ENCODE results near the gene C1orf174. TPM values are rescaled to one million over a fixed set of nuclear protein-coding genes. Genes with fewer than 3 reads are reported as not detected.
A peak's percentile ranks its signal among the peaks of the same experiment; 100 is the strongest.

The C1orf174 gene
- polyA plus RNA-seq (24.3 and 28.2 TPM in 2 replicates), polyA minus RNA-seq (24.1 and 24.8 TPM in 2 replicates)

GRCh38 chr1:3900150-3900968 is at the start of gene C1orf174:
C1orf174 (minus strand) TSS chr1:3900272; CDS start chr1:3900186, 86 bp downstream.
- no peaks in the 10 kb centered on the region for H3K9me3 ChIP-seq (ENCODE audit: low read length)
- peak within 1 kb of the TSS; percentile 93 for H3K27ac ChIP-seq (ENCODE audit: low read length)
- no peaks in the 10 kb centered on the region for H3K36me3 ChIP-seq (ENCODE audit: insufficient read depth, low read length)
- H3K9ac ChIP-seq (ENCODE audit: low read length), result peak within 1 kb of the TSS; percentile 89
- H3K27me3 ChIP-seq (ENCODE audit: insufficient read depth, low read depth, low read length), result no peaks in the 10 kb centered on the region
- peak within 1 kb of the TSS; percentile 97 for H2AFZ ChIP-seq (ENCODE audit: low read depth, low read length)
- H3K4me2 ChIP-seq (ENCODE audit: low read length), result peak within 1 kb of the TSS; percentile 60
- no peaks in the 10 kb centered on the region for H3F3A ChIP-seq (ENCODE audit: insufficient read depth, low read length, poor library complexity, severe bottlenecking)
- H4K20me1 ChIP-seq (ENCODE audit: insufficient read depth), result no peaks in the 10 kb centered on the region
- no peak for TF ChIP-seq RAD21 (conservative IDR thresholded peaks at IDR 0.05)
- TF ChIP-seq TAF1 (IDR thresholded peaks at IDR 0.05; ENCODE audit: low read depth), result peak; percentile 55
- TF ChIP-seq SMC3 (conservative IDR thresholded peaks at IDR 0.05; ENCODE audit: poor library complexity), result no peak
- TF ChIP-seq POLR2AphosphoS5 (IDR thresholded peaks at IDR 0.05), result peak; percentile 88
- peak; percentile 48 for TF ChIP-seq EP300 (conservative IDR thresholded peaks at IDR 0.05; ENCODE audit: poor library complexity, severe bottlenecking)
- TF ChIP-seq EZH2 (IDR thresholded peaks at IDR 0.05; ENCODE audit: borderline replicate concordance, insufficient read depth, low read length, poor library complexity, severe bottlenecking), result no peak
- peak; percentile 61 for TF ChIP-seq CTCF (IDR thresholded peaks at IDR 0.05; ENCODE audit: poor library complexity, severe bottlenecking)
- TF ChIP-seq, protein P1, sequence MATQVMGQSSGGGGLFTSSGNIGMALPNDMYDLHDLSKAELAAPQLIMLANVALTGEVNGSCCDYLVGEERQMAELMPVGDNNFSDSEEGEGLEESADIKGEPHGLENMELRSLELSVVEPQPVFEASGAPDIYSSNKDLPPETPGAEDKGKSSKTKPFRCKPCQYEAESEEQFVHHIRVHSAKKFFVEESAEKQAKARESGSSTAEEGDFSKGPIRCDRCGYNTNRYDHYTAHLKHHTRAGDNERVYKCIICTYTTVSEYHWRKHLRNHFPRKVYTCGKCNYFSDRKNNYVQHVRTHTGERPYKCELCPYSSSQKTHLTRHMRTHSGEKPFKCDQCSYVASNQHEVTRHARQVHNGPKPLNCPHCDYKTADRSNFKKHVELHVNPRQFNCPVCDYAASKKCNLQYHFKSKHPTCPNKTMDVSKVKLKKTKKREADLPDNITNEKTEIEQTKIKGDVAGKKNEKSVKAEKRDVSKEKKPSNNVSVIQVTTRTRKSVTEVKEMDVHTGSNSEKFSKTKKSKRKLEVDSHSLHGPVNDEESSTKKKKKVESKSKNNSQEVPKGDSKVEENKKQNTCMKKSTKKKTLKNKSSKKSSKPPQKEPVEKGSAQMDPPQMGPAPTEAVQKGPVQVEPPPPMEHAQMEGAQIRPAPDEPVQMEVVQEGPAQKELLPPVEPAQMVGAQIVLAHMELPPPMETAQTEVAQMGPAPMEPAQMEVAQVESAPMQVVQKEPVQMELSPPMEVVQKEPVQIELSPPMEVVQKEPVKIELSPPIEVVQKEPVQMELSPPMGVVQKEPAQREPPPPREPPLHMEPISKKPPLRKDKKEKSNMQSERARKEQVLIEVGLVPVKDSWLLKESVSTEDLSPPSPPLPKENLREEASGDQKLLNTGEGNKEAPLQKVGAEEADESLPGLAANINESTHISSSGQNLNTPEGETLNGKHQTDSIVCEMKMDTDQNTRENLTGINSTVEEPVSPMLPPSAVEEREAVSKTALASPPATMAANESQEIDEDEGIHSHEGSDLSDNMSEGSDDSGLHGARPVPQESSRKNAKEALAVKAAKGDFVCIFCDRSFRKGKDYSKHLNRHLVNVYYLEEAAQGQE (IDR thresholded peaks at IDR 0.05; ENCODE audit: borderline replicate concordance), result no peak
- peak; percentile 64 for TF ChIP-seq MXI1 (conservative IDR thresholded peaks at IDR 0.05; ENCODE audit: poor library complexity, severe bottlenecking)
- no peaks in the 10 kb centered on the region for H3K9me2 ChIP-seq (ENCODE audit: insufficient read depth, low read length)
- peak within 1 kb of the TSS; percentile 93 for H3K4me3 ChIP-seq (ENCODE audit: low read length)
- H3K79me2 ChIP-seq (replicated peaks; ENCODE audit: insufficient read depth, low read length), result peaks cover 42% of the 10 kb centered on the region

DNA sequence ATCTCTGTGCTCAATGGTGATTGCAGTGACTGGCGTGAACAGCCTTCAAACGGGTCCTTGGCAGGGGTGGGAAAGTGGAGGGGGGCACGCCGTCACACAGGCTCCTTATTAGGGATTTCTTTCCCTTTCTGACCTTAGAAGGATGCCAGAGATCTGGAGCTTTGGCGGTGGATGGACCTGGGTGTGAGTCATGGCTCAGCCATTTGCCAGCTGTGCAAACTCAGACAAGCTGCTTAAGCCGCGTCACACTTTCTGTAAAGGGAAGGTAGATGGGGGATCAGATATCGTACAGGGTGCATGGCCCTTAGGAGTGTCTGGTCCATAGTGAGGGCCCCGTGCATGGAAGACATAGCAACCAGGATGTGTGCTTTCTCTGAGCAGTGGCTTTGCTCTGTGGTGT is 48.3 kb upstream of the C1orf174 start:
- Histone ChIP-seq H3K9me2 (ENCODE audit: insufficient read depth, low read length) (no peaks in the 10 kb centered on the region), H3K79me2 (replicated peaks; ENCODE audit: insufficient read depth, low read length) (no peaks in the 10 kb centered on the region), H3K9ac (ENCODE audit: low read length) (no peak overlapping the region), H2AFZ (ENCODE audit: low read depth, low read length) (no peak overlapping the region), H3F3A (ENCODE audit: insufficient read depth, low read length, poor library complexity, severe bottlenecking) (no peaks in the 10 kb centered on the region), H3K4me3 (ENCODE audit: low read length) (no peak overlapping the region), H3K27me3 (ENCODE audit: insufficient read depth, low read depth, low read length) (no peaks in the 10 kb centered on the region), H3K4me2 (ENCODE audit: low read length) (no peak overlapping the region), H3K36me3 (ENCODE audit: insufficient read depth, low read length) (no peaks in the 10 kb centered on the region), H4K20me1 (ENCODE audit: insufficient read depth) (no peaks in the 10 kb centered on the region), H3K27ac (ENCODE audit: low read length) (no peak overlapping the region), H3K9me3 (ENCODE audit: low read length) (no peaks in the 10 kb centered on the region)
- TF ChIP-seq EZH2 (IDR thresholded peaks at IDR 0.05; ENCODE audit: borderline replicate concordance, insufficient read depth, low read length, poor library complexity, severe bottlenecking) (no peak), CTCF (IDR thresholded peaks at IDR 0.05; ENCODE audit: poor library complexity, severe bottlenecking) (no peak), POLR2AphosphoS5 (IDR thresholded peaks at IDR 0.05) (no peak), EP300 (conservative IDR thresholded peaks at IDR 0.05; ENCODE audit: poor library complexity, severe bottlenecking) (no peak), RAD21 (conservative IDR thresholded peaks at IDR 0.05) (no peak), MXI1 (conservative IDR thresholded peaks at IDR 0.05; ENCODE audit: poor library complexity, severe bottlenecking) (no peak), SMC3 (conservative IDR thresholded peaks at IDR 0.05; ENCODE audit: poor library complexity) (no peak), TAF1 (IDR thresholded peaks at IDR 0.05; ENCODE audit: low read depth) (no peak)
- TF ChIP-seq, protein P1 (IDR thresholded peaks at IDR 0.05; ENCODE audit: borderline replicate concordance), result no peak

All from neural cell (in vitro differentiated cells).